Esophagus muscularis mucosa (tissue), 4 donors: Measurements from ENCODE around the gene CYB561A3. TPM values are rescaled to one million over a fixed set of nuclear protein-coding genes. Genes with fewer than 3 reads are reported as not detected.
A peak's percentile ranks its signal among the peaks of the same experiment; 100 is the strongest.
"Not testable (repeated sequence)": the region's sequence is repeated elsewhere in the genome, so short reads cannot be mapped to it uniquely, and the experiment has no call there.

Experiments
- DNase-seq: peaks from one replicate; pipeline ENCODE4 v3.0.0-alpha.2; 2017; ENCODE audit errors: extremely low spot score
- H3K27ac ChIP-seq, 4 donors: fragments of 200-600 bp; sonication (generic); replicated peaks in 1 of 4; 1 replicate in 3 of 4; 2 replicates in 1 of 4; pipeline ENCODE4 v1.5.1; 2016 to 2019; ENCODE audit warnings: mild to moderate bottlenecking in 1 of 4
- H3K27me3 ChIP-seq, 4 donors: fragments of 200-600 bp; sonication (generic); one replicate each; pipeline versions ENCODE4 v1.5.1 to v1.6.0; 2016 to 2019
- H3K36me3 ChIP-seq, 4 donors: fragments of 200-600 bp; sonication (generic); one replicate each; pipeline ENCODE4 v1.5.1; 2016 to 2019
- H3K4me1 ChIP-seq, 4 donors: fragments of 200-600 bp; sonication (generic); one replicate each; pipeline ENCODE4 v1.5.1; 2016 to 2019
- H3K4me3 ChIP-seq, 4 donors: fragments of 200-600 bp; sonication (generic); 1 replicate in 2 of 4; 2 replicates in 2 of 4; pipeline ENCODE4 v1.5.1; 2016 to 2019; ENCODE audit warnings: mild to moderate bottlenecking in 4 of 4, moderate library complexity in 1 of 4
- H3K9me3 ChIP-seq, 4 donors: fragments of 200-600 bp; sonication (generic); 1 replicate in 3 of 4; 2 replicates in 1 of 4; pipeline ENCODE4 v1.5.1; 2016 to 2019
- CTCF ChIP-seq, 3 experiments: fragments of 200-600 bp in 2 of 3; fragments of 450-650 bp in 1 of 3; sonication (generic) in 2 of 3; IDR thresholded peaks; one replicate each; pipeline ENCODE4 v1.5.1; 2017 to 2019; ENCODE audit warnings: antibody characterized with exemption in 3 of 3, mild to moderate bottlenecking in 2 of 3, moderate library complexity in 1 of 3
- EP300 ChIP-seq: sonication (generic); formaldehyde crosslinking; IDR thresholded peaks from one replicate; pipeline ENCODE4 v1.6.1; 2017; ENCODE audit warnings: antibody characterized with exemption
- POLR2A ChIP-seq: fragments of 450-650 bp; IDR thresholded peaks from one replicate; pipeline ENCODE4 v1.6.1; 2017; ENCODE audit warnings: antibody characterized with exemption, moderate library complexity, mild to moderate bottlenecking, low read depth
- POLR2AphosphoS5 ChIP-seq, 2 donors: sonication (generic); formaldehyde crosslinking; IDR thresholded peaks; one replicate each; pipeline ENCODE4 v1.6.1; 2017; ENCODE audit warnings: antibody characterized with exemption in 2 of 2
- WGBS: methylation state at CpG from one replicate; pipeline ENCODE4 v1.1.5; 2018; 5-methylcytosine and 5-hydroxymethylcytosine counted together
- intact Hi-C: fragments of 100-400 bp; cut with DNase I; formaldehyde crosslinking; loops from one replicate; pipeline ENCODE4 v1.15.1; 2023
- total RNA-seq, 4 donors: library from RNA; depleted of rRNA; stranded (reverse); fragments of >200 nt; gene quantifications; one replicate each; pipeline versions ENCODE4 v1.1.0 to v1.2.1, GENCODE V29; 2016

Gene CYB561A3
- total RNA-seq, 4 donors from 2014 or later = 23.7 to 35.3 (median 31.6) TPM

- no peaks in the 10 kb centered on the region for H3K27me3 ChIP-seq
- intact Hi-C loops = no loop called here
- H3K9me3 ChIP-seq = no peaks in the 10 kb centered on the region
- DNase-seq = no peak
- no peak overlapping the region for H3K4me3 ChIP-seq
- TF ChIP-seq POLR2AphosphoS5 (IDR thresholded peaks at IDR 0.05) = no peak
- TF ChIP-seq CTCF (IDR thresholded peaks at IDR 0.05) = no peak
- TF ChIP-seq EP300 = no peak
- no peak for TF ChIP-seq POLR2A
- peaks cover 11 to 28% (median 24%) of the 10 kb centered on the region in 4 donors for H3K4me1 ChIP-seq
- peaks cover 0 to 12% (median 7%) of the 10 kb centered on the region in 4 donors for H3K36me3 ChIP-seq
- WGBS = 76% methylated on average over 1 of the region's 1 CpG
- H3K27ac ChIP-seq = no peak overlapping the region
Observed at GRCh38 chr11:61390161-61390560, 28.5 kb upstream of the CYB561A3 start.

GRCh38 chr11:61384271-61385242 lies 22.9 kb upstream of the CYB561A3 start:
- no peaks in the 10 kb centered on the region for H3K27me3 ChIP-seq
- 83% methylated on average over 14 of the region's 15 CpGs for WGBS

GRCh38 chr11:61383859-61384258 lies 22.2 kb upstream of the CYB561A3 start:
- H3K9me3 ChIP-seq, H3K36me3 ChIP-seq, DNase-seq, H3K27ac ChIP-seq, H3K4me3 ChIP-seq, H3K27me3 ChIP-seq: not testable (repeated sequence)
- intact Hi-C loops = loop anchor here (10.0 kb wide), 1 partner anchor 129 kb away; no protein-coding TSS in a partner anchor
- 89% methylated on average over 5 of the region's 5 CpGs for WGBS
- peaks cover 0 to 10% (median 10%) of the 10 kb centered on the region in 4 donors for H3K4me1 ChIP-seq

More at GRCh38 chr11:61384271-61385242, 22.9 kb upstream of the CYB561A3 start:
- DNase-seq = no peak
- intact Hi-C loops = loop anchor here (1.0 to 10.0 kb wide), 2 partner anchors 48 to 130 kb away; no protein-coding TSS in a partner anchor
- H3K27ac ChIP-seq = no peak overlapping the region
- H3K36me3 ChIP-seq = no peaks in the 10 kb centered on the region
- no peak overlapping the region for H3K4me3 ChIP-seq
- peaks cover 0 to 9% (median 5%) of the 10 kb centered on the region in 4 donors for H3K4me1 ChIP-seq
- TF ChIP-seq EP300 (no peak), CTCF (IDR thresholded peaks at IDR 0.05) (no peak), POLR2A (no peak), POLR2AphosphoS5 (IDR thresholded peaks at IDR 0.05) (no peak)
- H3K9me3 ChIP-seq = no peaks in the 10 kb centered on the region

- Histone ChIP-seq H3K9me3 (no peaks in the 10 kb centered on the region), H3K27me3 (no peaks in the 10 kb centered on the region), H3K27ac (no peak overlapping the region), H3K4me1 (peaks cover 0 to 10% (median 9%) of the 10 kb centered on the region in 4 donors), H3K36me3 (peaks cover 0 to 9% (median 1%) of the 10 kb centered on the region in 4 donors), H3K4me3 (no peak overlapping the region)
- intact Hi-C loops = loop anchor here (10.0 kb wide), 1 partner anchor 126 kb away; no protein-coding TSS in a partner anchor
- no peak for DNase-seq
- TF ChIP-seq EP300 (no peak), CTCF (IDR thresholded peaks at IDR 0.05) (no peak), POLR2AphosphoS5 (IDR thresholded peaks at IDR 0.05) (no peak), POLR2A (no peak)
- WGBS = 95% methylated on average over 9 of the region's 9 CpGs
Observed at GRCh38 chr11:61380884-61381283, 19.2 kb upstream of the CYB561A3 start.

GRCh38 chr11:61378713-61379313 lies 17.1 kb upstream of the CYB561A3 start:
- DNase-seq = no peak
- peak overlapping the region; percentile 43 to 62 (median 57) for H3K27ac ChIP-seq
- no peaks in the 10 kb centered on the region for H3K27me3 ChIP-seq
- H3K36me3 ChIP-seq = peaks cover 0 to 20% (median 2%) of the 10 kb centered on the region in 4 donors
- no peak overlapping the region for H3K4me3 ChIP-seq
- TF ChIP-seq POLR2AphosphoS5 (IDR thresholded peaks at IDR 0.05) (peak; percentile 30 to 44), POLR2A (no peak)
- WGBS = 80% methylated on average over 5 of the region's 5 CpGs
- H3K9me3 ChIP-seq = no peaks in the 10 kb centered on the region
- peaks cover 0 to 7% (median 2%) of the 10 kb centered on the region in 4 donors for H3K4me1 ChIP-seq
- intact Hi-C loops = no loop called here
